KOPT-K1 (cell line): ENCODE data around the gene TBC1D24.

Source experiments
- H3K27ac ChIP-seq: fragments of 200-600 bp; sonication (generic); 2 replicates; pipeline ENCODE4 v1.5.1; 2016; ENCODE audit warnings: antibody characterized with exemption, mild to moderate bottlenecking, low read depth, low read length; ENCODE audit not compliant: poor library complexity, severe bottlenecking
- H3K36me3 ChIP-seq: fragments of 200-600 bp; sonication (generic); 2 replicates; pipeline ENCODE4 v1.5.1; 2017; ENCODE audit warnings: antibody characterized with exemption, mild to moderate bottlenecking, low read length, moderate library complexity; ENCODE audit not compliant: insufficient read depth
- H3K9me3 ChIP-seq: fragments of 200-600 bp; sonication (generic); 2 replicates; pipeline ENCODE4 v1.5.1; 2017; ENCODE audit warnings: antibody characterized with exemption, low read length, mild to moderate bottlenecking; ENCODE audit not compliant: insufficient read depth, poor library complexity, severe bottlenecking

Gene TBC1D24

GRCh38 chr16:2518823-2519710 is 44.1 kb downstream of the TBC1D24 start:
- no peaks in the 10 kb centered on the region for H3K9me3 ChIP-seq
- H3K27ac ChIP-seq, result no peak overlapping the region
- peaks cover 38% of the 10 kb centered on the region for H3K36me3 ChIP-seq

- Histone ChIP-seq H3K9me3 (no peaks in the 10 kb centered on the region), H3K36me3 (peaks cover 44% of the 10 kb centered on the region), H3K27ac (peak overlapping the region; percentile 25)
Observed at GRCh38 chr16:2519711-2520080, 44.8 kb downstream of the TBC1D24 start.

GRCh38 chr16:2520097-2520783 is 45.3 kb downstream of the TBC1D24 start, which contains the start of gene AMDHD2:
Gene AMDHD2 (plus strand): TSS chr16:2520371. CDS start chr16:2520459, 88 bp downstream.
- Histone ChIP-seq H3K27ac (peak within 1 kb of the TSS; percentile 50), H3K9me3 (no peaks in the 10 kb centered on the region), H3K36me3 (peaks cover 49% of the 10 kb centered on the region)

GRCh38 chr16:2520784-2521531 is 46.0 kb downstream of the TBC1D24 start:
- Histone ChIP-seq H3K9me3 (no peaks in the 10 kb centered on the region), H3K27ac (peak overlapping the region; percentile 50), H3K36me3 (peaks cover 48% of the 10 kb centered on the region)

GRCh38 chr16:2523801-2524231 is 48.9 kb downstream of the TBC1D24 start:
- peaks cover 64% of the 10 kb centered on the region for H3K36me3 ChIP-seq
- H3K9me3 ChIP-seq, result no peaks in the 10 kb centered on the region
- no peak overlapping the region for H3K27ac ChIP-seq

- no peaks in the 10 kb centered on the region for H3K9me3 ChIP-seq
- H3K36me3 ChIP-seq, result peaks cover 70% of the 10 kb centered on the region
- no peak overlapping the region for H3K27ac ChIP-seq
Observed at GRCh38 chr16:2524339-2524938, 49.5 kb downstream of the TBC1D24 start.

- Histone ChIP-seq H3K27ac (no peak overlapping the region), H3K36me3 (peaks cover 75% of the 10 kb centered on the region), H3K9me3 (no peaks in the 10 kb centered on the region)
Observed at GRCh38 chr16:2526135-2526534, 51.2 kb downstream of the TBC1D24 start.

- Histone ChIP-seq H3K9me3 (no peaks in the 10 kb centered on the region), H3K27ac (no peak overlapping the region), H3K36me3 (peaks cover 69% of the 10 kb centered on the region)
Observed at GRCh38 chr16:2527071-2527783, 52.3 kb downstream of the TBC1D24 start.

- no peaks in the 10 kb centered on the region for H3K9me3 ChIP-seq
- peaks cover 64% of the 10 kb centered on the region for H3K36me3 ChIP-seq
- H3K27ac ChIP-seq, result no peak overlapping the region
Observed at GRCh38 chr16:2527784-2528100, 52.8 kb downstream of the TBC1D24 start.

- Histone ChIP-seq H3K27ac (no peak overlapping the region), H3K36me3 (peaks cover 60% of the 10 kb centered on the region), H3K9me3 (no peaks in the 10 kb centered on the region)
Observed at GRCh38 chr16:2528161-2529060, 53.5 kb downstream of the TBC1D24 start.

GRCh38 chr16:2529061-2529931 is 54.4 kb downstream of the TBC1D24 start:
- Histone ChIP-seq H3K27ac (no peak overlapping the region), H3K36me3 (peaks cover 51% of the 10 kb centered on the region), H3K9me3 (no peaks in the 10 kb centered on the region)

- no peak overlapping the region for H3K27ac ChIP-seq
- H3K36me3 ChIP-seq, result peaks cover 43% of the 10 kb centered on the region
- H3K9me3 ChIP-seq, result no peaks in the 10 kb centered on the region
Observed at GRCh38 chr16:2529961-2530628, 55.2 kb downstream of the TBC1D24 start.
